Liver (tissue), 9 donors: ENCODE results near the gene PIGN. TPM values are rescaled to one million over a fixed set of nuclear protein-coding genes. Genes with fewer than 3 reads are reported as not detected.

Source experiments
- DNase-seq: peaks from one replicate; pipeline ENCODE4 v3.0.0-alpha.2; 2017; ENCODE audit warnings: low spot score
- H3K27ac ChIP-seq, 2 donors: one replicate each; pipeline ENCODE4 v1.7.0; 2013; ENCODE audit warnings: inconsistent platforms in 2 of 2, low read length in 2 of 2, control low read depth in 1 of 2, low read depth in 1 of 2, mild to moderate bottlenecking in 1 of 2
- H3K27me3 ChIP-seq, 4 donors: one replicate each; pipeline versions ENCODE4 v1.6.1 to v1.7.0; 2013; ENCODE audit warnings: low read length in 3 of 4, inconsistent platforms in 1 of 4, mild to moderate bottlenecking in 1 of 4, moderate library complexity in 1 of 4; ENCODE audit not compliant: control insufficient read depth in 4 of 4, insufficient read depth in 4 of 4
- H3K36me3 ChIP-seq, 4 donors: one replicate each; pipeline versions ENCODE4 v1.6.1 to v1.7.0; 2013; ENCODE audit warnings: low read length in 3 of 4, mild to moderate bottlenecking in 3 of 4, low read depth in 1 of 4, moderate library complexity in 1 of 4; ENCODE audit not compliant: control insufficient read depth in 4 of 4, insufficient read depth in 3 of 4
- H3K4me1 ChIP-seq, 4 donors: one replicate each; pipeline versions ENCODE4 v1.6.1 to v1.7.0; 2013; ENCODE audit warnings: low read length in 3 of 4, mild to moderate bottlenecking in 3 of 4, moderate library complexity in 1 of 4; ENCODE audit not compliant: control insufficient read depth in 4 of 4, insufficient read depth in 4 of 4
- H3K4me3 ChIP-seq, 3 donors: one replicate each; pipeline versions ENCODE4 v1.6.1 to v1.7.0; 2013; ENCODE audit warnings: low read length in 3 of 3, control low read depth in 1 of 3, low read depth in 1 of 3, mild to moderate bottlenecking in 1 of 3
- H3K9ac ChIP-seq, 2 donors: one replicate each; pipeline ENCODE4 v1.7.0; 2013; ENCODE audit warnings: low read length in 2 of 2, mild to moderate bottlenecking in 2 of 2, moderate library complexity in 2 of 2, control low read depth in 1 of 2, low read depth in 1 of 2
- H3K9me3 ChIP-seq, 4 donors: one replicate each; pipeline versions ENCODE4 v1.6.1 to v1.7.0; 2013; ENCODE audit warnings: low read length in 3 of 4; ENCODE audit not compliant: control insufficient read depth in 4 of 4
- EGR1 ChIP-seq, 2 donors: IDR thresholded peaks; 2 replicates each; pipeline ENCODE4 v1.6.1; 2016 to 2018; ENCODE audit warnings: antibody characterized with exemption in 2 of 2, low read depth in 2 of 2
- FOXA1 ChIP-seq: IDR thresholded peaks from 2 replicates; pipeline ENCODE4 v1.6.1; 2016; ENCODE audit warnings: antibody characterized with exemption
- FOXA2 ChIP-seq: IDR thresholded peaks from 2 replicates; pipeline ENCODE4 v1.6.1; 2016; ENCODE audit warnings: antibody characterized with exemption
- GABPA ChIP-seq, 2 donors: IDR thresholded peaks in 1 of 2; conservative IDR thresholded peaks in 1 of 2; 2 replicates each; pipeline ENCODE4 v1.6.1; 2016; ENCODE audit warnings: antibody characterized with exemption in 2 of 2, mild to moderate bottlenecking in 1 of 2, moderate library complexity in 1 of 2
- HNF4A ChIP-seq, 2 donors: conservative IDR thresholded peaks; 2 replicates each; pipeline ENCODE4 v1.6.1; 2016; ENCODE audit warnings: antibody characterized with exemption in 2 of 2, mild to moderate bottlenecking in 2 of 2
- HNF4G ChIP-seq: IDR thresholded peaks from 2 replicates; pipeline ENCODE4 v1.6.1; 2016; ENCODE audit warnings: antibody characterized with exemption
- JUND ChIP-seq, 2 donors: IDR thresholded peaks; 2 replicates each; pipeline ENCODE4 v1.6.1; 2016; ENCODE audit warnings: antibody characterized with exemption in 2 of 2
- NR2F2 ChIP-seq: IDR thresholded peaks from 2 replicates; pipeline ENCODE4 v1.6.1; 2016; ENCODE audit warnings: antibody characterized with exemption
- RAD21 ChIP-seq, 2 donors: IDR thresholded peaks; 2 replicates each; pipeline ENCODE4 v1.6.1; 2016; ENCODE audit warnings: antibody characterized with exemption in 2 of 2, mild to moderate bottlenecking in 2 of 2
- REST ChIP-seq: IDR thresholded peaks from 2 replicates; pipeline ENCODE4 v1.6.1; 2016; ENCODE audit warnings: antibody characterized with exemption, mild to moderate bottlenecking
- RXRA ChIP-seq, 2 donors: IDR thresholded peaks; 2 replicates each; pipeline ENCODE4 v1.6.1; 2017 to 2018; ENCODE audit warnings: antibody characterized with exemption in 2 of 2, mild to moderate bottlenecking in 1 of 2
- SP1 ChIP-seq: IDR thresholded peaks from 2 replicates; pipeline ENCODE4 v1.6.1; 2018; ENCODE audit warnings: antibody characterized with exemption, mild to moderate bottlenecking
- TAF1 ChIP-seq: conservative IDR thresholded peaks from 2 replicates; pipeline ENCODE4 v1.6.1; 2016; ENCODE audit warnings: antibody characterized with exemption, mild to moderate bottlenecking
- YY1 ChIP-seq: IDR thresholded peaks from 2 replicates; pipeline ENCODE4 v1.6.1; 2016; ENCODE audit warnings: antibody characterized with exemption, mild to moderate bottlenecking
- WGBS: extraction: QIAGEN DNeasy Blood & Tissue Kit; methylation state at CpG from one replicate; pipeline ENCODE4 v1.1.7; 2013; 5-methylcytosine and 5-hydroxymethylcytosine counted together
- polyA plus RNA-seq, 2 donors: library from polyadenylated mRNA; stranded (reverse) in 1 of 2; unstranded in 1 of 2; fragments of 200-250 nt in 1 of 2; fragments of >200 nt in 1 of 2; fragmentation: Nextera tagmentation in 1 of 2; extraction: Ambion mirVana in 1 of 2; gene quantifications; one replicate each; pipeline versions ENCODE4 v1.2.1 to v1.2.3, GENCODE V29; 2013 to 2015
- total RNA-seq, 2 donors: library from RNA; depleted of rRNA; stranded (reverse); fragments of >200 nt; gene quantifications; one replicate each; pipeline ENCODE4 v1.2.3, GENCODE V29; 2014
- TF ChIP-seq, protein P1 (sequence below): IDR thresholded peaks from 2 replicates; pipeline ENCODE4 v1.6.1; 2016; ENCODE audit warnings: antibody characterized with exemption
- TF ChIP-seq, protein P2 (sequence below): fragments of 150-350 bp; IDR thresholded peaks from 2 replicates; pipeline ENCODE4 v1.5.1; 2017; ENCODE audit warnings: improper control_type of control experiment, low read depth, low read length; ENCODE audit not compliant: missing input control
- TF ChIP-seq, protein P3 (sequence below): IDR thresholded peaks from 2 replicates; pipeline ENCODE4 v1.6.1; 2016; ENCODE audit warnings: antibody characterized with exemption
- TF ChIP-seq, protein P4 (sequence below): IDR thresholded peaks from 2 replicates; pipeline ENCODE4 v1.6.1; 2016; ENCODE audit warnings: antibody characterized with exemption
- donor health status: healthy.
- donor health status: healthy.
- donor health status: healthy.
- donor health status: healthy.
- donor health status: healthy.

Gene PIGN
- total and polyA plus RNA-seq, 4 donors: 5.1 to 20.6 (median 12.5) TPM

- Histone ChIP-seq H3K9ac (no peak overlapping the region), H3K27me3 (no peaks in the 10 kb centered on the region), H3K4me1 (no peaks in the 10 kb centered on the region), H3K36me3 (peaks cover 0 to 6% (median 1%) of the 10 kb centered on the region in 4 donors), H3K4me3 (no peak overlapping the region), H3K27ac (no peak overlapping the region), H3K9me3 (no peaks in the 10 kb centered on the region)
- 91% methylated on average over 3 of the region's 3 CpGs for WGBS
- no peak for DNase-seq
- no peak for TF ChIP-seq EGR1 (IDR thresholded peaks at IDR 0.05; ENCODE audit: low read depth in 2 of 2)
- no peak for TF ChIP-seq GABPA (IDR thresholded peaks at IDR 0.05 in 1 of 2, conservative IDR thresholded peaks at IDR 0.05 in 1 of 2)
- no peak for TF ChIP-seq FOXA2
- no peak for TF ChIP-seq RAD21 (IDR thresholded peaks at IDR 0.05)
- TF ChIP-seq, protein P1, sequence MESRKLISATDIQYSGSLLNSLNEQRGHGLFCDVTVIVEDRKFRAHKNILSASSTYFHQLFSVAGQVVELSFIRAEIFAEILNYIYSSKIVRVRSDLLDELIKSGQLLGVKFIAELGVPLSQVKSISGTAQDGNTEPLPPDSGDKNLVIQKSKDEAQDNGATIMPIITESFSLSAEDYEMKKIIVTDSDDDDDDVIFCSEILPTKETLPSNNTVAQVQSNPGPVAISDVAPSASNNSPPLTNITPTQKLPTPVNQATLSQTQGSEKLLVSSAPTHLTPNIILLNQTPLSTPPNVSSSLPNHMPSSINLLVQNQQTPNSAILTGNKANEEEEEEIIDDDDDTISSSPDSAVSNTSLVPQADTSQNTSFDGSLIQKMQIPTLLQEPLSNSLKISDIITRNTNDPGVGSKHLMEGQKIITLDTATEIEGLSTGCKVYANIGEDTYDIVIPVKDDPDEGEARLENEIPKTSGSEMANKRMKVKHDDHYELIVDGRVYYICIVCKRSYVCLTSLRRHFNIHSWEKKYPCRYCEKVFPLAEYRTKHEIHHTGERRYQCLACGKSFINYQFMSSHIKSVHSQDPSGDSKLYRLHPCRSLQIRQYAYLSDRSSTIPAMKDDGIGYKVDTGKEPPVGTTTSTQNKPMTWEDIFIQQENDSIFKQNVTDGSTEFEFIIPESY: no peak
- TF ChIP-seq RXRA (IDR thresholded peaks at IDR 0.05): no peak
- no peak for TF ChIP-seq REST
- TF ChIP-seq, protein P2, sequence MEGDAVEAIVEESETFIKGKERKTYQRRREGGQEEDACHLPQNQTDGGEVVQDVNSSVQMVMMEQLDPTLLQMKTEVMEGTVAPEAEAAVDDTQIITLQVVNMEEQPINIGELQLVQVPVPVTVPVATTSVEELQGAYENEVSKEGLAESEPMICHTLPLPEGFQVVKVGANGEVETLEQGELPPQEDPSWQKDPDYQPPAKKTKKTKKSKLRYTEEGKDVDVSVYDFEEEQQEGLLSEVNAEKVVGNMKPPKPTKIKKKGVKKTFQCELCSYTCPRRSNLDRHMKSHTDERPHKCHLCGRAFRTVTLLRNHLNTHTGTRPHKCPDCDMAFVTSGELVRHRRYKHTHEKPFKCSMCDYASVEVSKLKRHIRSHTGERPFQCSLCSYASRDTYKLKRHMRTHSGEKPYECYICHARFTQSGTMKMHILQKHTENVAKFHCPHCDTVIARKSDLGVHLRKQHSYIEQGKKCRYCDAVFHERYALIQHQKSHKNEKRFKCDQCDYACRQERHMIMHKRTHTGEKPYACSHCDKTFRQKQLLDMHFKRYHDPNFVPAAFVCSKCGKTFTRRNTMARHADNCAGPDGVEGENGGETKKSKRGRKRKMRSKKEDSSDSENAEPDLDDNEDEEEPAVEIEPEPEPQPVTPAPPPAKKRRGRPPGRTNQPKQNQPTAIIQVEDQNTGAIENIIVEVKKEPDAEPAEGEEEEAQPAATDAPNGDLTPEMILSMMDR: no peak
- TF ChIP-seq HNF4A (conservative IDR thresholded peaks at IDR 0.05): no peak
- TF ChIP-seq NR2F2: no peak
- no peak for TF ChIP-seq JUND (IDR thresholded peaks at IDR 0.05)
- TF ChIP-seq TAF1: no peak
- TF ChIP-seq, protein P3, sequence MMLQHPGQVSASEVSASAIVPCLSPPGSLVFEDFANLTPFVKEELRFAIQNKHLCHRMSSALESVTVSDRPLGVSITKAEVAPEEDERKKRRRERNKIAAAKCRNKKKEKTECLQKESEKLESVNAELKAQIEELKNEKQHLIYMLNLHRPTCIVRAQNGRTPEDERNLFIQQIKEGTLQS: no peak
- TF ChIP-seq FOXA1: no peak
- TF ChIP-seq YY1: no peak
- no peak for TF ChIP-seq SP1
- no peak for TF ChIP-seq HNF4G
- TF ChIP-seq, protein P4, sequence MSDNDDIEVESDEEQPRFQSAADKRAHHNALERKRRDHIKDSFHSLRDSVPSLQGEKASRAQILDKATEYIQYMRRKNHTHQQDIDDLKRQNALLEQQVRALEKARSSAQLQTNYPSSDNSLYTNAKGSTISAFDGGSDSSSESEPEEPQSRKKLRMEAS: no peak
Observed at GRCh38 chr18:62165583-62165982, 21.3 kb downstream of the PIGN start.
